ENCODE data around the gene RCOR1. TPM values are rescaled to one million over a fixed set of nuclear protein-coding genes. Genes with fewer than 3 reads are reported as not detected.

RCOR1 gene
- total and polyA plus RNA-seq, 2 of the 8 experiments (the other 6 are each of a cell fraction or from before 2014, with no cell fraction given), result 12.3 to 26.3 TPM

GRCh38 chr14:102758087-102758486, 165.6 kb downstream of the RCOR1 start:
- Histone ChIP-seq H4K20me1 (replicated peaks in 1 of 2; ENCODE audit: control insufficient read depth in 1 of 2, insufficient read depth in 2 of 2, low read length in 2 of 2) (no peaks in the 10 kb centered on the region), H3K14ac (ENCODE audit: insufficient read length) (no peak overlapping the region), H3K4me3 (ENCODE audit: extremely low read depth in 1 of 4, insufficient read depth in 2 of 4, low read depth in 3 of 4, low read length in 4 of 4) (no peak overlapping the region), H2AFZ (ENCODE audit: low read length) (no peak overlapping the region), H3K27me3 (replicated peaks in 1 of 4; ENCODE audit: control insufficient read depth in 3 of 4, extremely low read depth in 1 of 4, insufficient read depth in 3 of 4, low read length in 3 of 4) (no peaks in the 10 kb centered on the region; a peak in 1 of 7 replicates), H3K4me1 (replicated peaks in 1 of 4; ENCODE audit: control insufficient read depth in 3 of 4, insufficient read depth in 4 of 4, low read length in 3 of 4) (peaks cover 4 to 19% (median 14%) of the 10 kb centered on the region in 4 experiments), H3K4me2 (ENCODE audit: insufficient read depth in 1 of 2, low read depth in 2 of 2, low read length in 2 of 2) (no peak overlapping the region), H3K9me3 (ENCODE audit: insufficient read depth in 2 of 2, low read depth in 1 of 2, low read length in 1 of 2) (no peaks in the 10 kb centered on the region), H3K4ac (replicated peaks; ENCODE audit: insufficient read length, low read depth, low read length) (no peak overlapping the region), H3K23ac (ENCODE audit: insufficient read length) (no peak overlapping the region), H2BK20ac (ENCODE audit: low read length) (no peak overlapping the region), H2BK120ac (replicated peaks; ENCODE audit: low read depth, low read length) (no peak overlapping the region), H4K91ac (replicated peaks; ENCODE audit: insufficient read length, low read length) (no peak overlapping the region), H3K79me2 (ENCODE audit: control insufficient read depth in 1 of 2, insufficient read depth in 2 of 2, low read length in 2 of 2) (no peaks in the 10 kb centered on the region), H2BK5ac (ENCODE audit: low read depth, low read length) (no peak overlapping the region), H3K18ac (ENCODE audit: extremely low read depth, low read length) (no peak overlapping the region), H2AK5ac (ENCODE audit: low read depth, low read length) (no peak overlapping the region), H3K9ac (replicated peaks in 1 of 4; ENCODE audit: extremely low read depth in 1 of 4, low read depth in 3 of 4, low read length in 3 of 4) (no peak overlapping the region), H4K5ac (ENCODE audit: insufficient read length, low read depth, low read length) (no peak overlapping the region), H3K56ac (replicated peaks; ENCODE audit: insufficient read length, low read depth, low read length) (no peak overlapping the region), H3K36me3 (ENCODE audit: control insufficient read depth in 2 of 4, insufficient read depth in 4 of 4, low read length in 3 of 4) (no peaks in the 10 kb centered on the region), H4K8ac (ENCODE audit: extremely low read depth, insufficient read depth, low read length) (no peak overlapping the region), H3K79me1 (ENCODE audit: low read depth, low read length) (no peaks in the 10 kb centered on the region), H3K27ac (ENCODE audit: low read depth, low read length) (no peak overlapping the region), H3K23me2 (ENCODE audit: low read depth, low read length) (peaks cover 2% of the 10 kb centered on the region; the same call in 1 of the 2 replicates), H2BK12ac (ENCODE audit: low read depth, low read length) (no peak overlapping the region), H2BK15ac (ENCODE audit: low read length) (no peak overlapping the region)
- TF ChIP-seq TAF7 (optimal IDR thresholded peaks at IDR 0.05; ENCODE audit: borderline replicate concordance, low read depth, low read length), result no peak
- no peak for TF ChIP-seq SP1 (IDR thresholded peaks at IDR 0.05; ENCODE audit: low read depth, low read length)
- TF ChIP-seq NANOG (IDR thresholded peaks at IDR 0.05; ENCODE audit: insufficient read depth, low read depth, low read length, poor library complexity, severe bottlenecking), result no peak
- TF ChIP-seq EP300 (IDR thresholded peaks at IDR 0.05; ENCODE audit: borderline replicate concordance in 1 of 2, low read depth in 2 of 2, low read length in 2 of 2), result no peak
- no peak for TF ChIP-seq RNF2 (IDR thresholded peaks at IDR 0.05; ENCODE audit: borderline replicate concordance, low read depth, low read length, missing control alignments, poor library complexity, severe bottlenecking)
- TF ChIP-seq, protein P1, sequence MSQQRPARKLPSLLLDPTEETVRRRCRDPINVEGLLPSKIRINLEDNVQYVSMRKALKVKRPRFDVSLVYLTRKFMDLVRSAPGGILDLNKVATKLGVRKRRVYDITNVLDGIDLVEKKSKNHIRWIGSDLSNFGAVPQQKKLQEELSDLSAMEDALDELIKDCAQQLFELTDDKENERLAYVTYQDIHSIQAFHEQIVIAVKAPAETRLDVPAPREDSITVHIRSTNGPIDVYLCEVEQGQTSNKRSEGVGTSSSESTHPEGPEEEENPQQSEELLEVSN (IDR thresholded peaks at IDR 0.05), result no peak
- no peak for TF ChIP-seq POLR2A (IDR thresholded peaks at IDR 0.05; ENCODE audit: control extremely low read depth in 1 of 2, low read depth in 2 of 2, low read length in 2 of 2)
- TF ChIP-seq POU5F1 (IDR thresholded peaks at IDR 0.05; ENCODE audit: low read depth, low read length), result no peak
- TF ChIP-seq BCL11A (IDR thresholded peaks at IDR 0.05; ENCODE audit: low read depth in 2 of 2, low read length in 2 of 2), result no peak
- no peak for TF ChIP-seq TEAD4 (IDR thresholded peaks at IDR 0.05; ENCODE audit: low read depth, low read length)
- TF ChIP-seq KDM1A (IDR thresholded peaks at IDR 0.05; ENCODE audit: borderline replicate concordance, low read length), result no peak
- FAIRE-seq (no peak), DNase-seq (ENCODE audit: low read depth in 1 of 2, low spot score in 2 of 2) (no peak)
- ChIA-PET CTCF (ENCODE audit: partially characterized antibody) (interaction anchor here (0.8 to 4.1 kb wide), 3 partner anchors 12 to 63 kb away, joined by 3 to 31 read pairs (median 8); no protein-coding TSS in a partner anchor), POLR2A (ENCODE audit: partially characterized antibody) (no interaction called here)
- 89% methylated on average over 4 of the region's 5 CpGs; no CpG with 5 or more reads in 1 of the 2 experiments for WGBS, 2 experiments (ENCODE audit: extremely low coverage in 1 of 2, insufficient coverage in 1 of 2, insufficient read length in 1 of 2, insufficient replicate concordance in 2 of 2, low coverage in 1 of 2, low lambda C conversion rate in 2 of 2, missing lambda C conversion rate in 1 of 2)
